NOMO-1 (cell line): ENCODE data around the gene DLG3.

Source experiments
- DNase-seq, 2 experiments: peaks; one replicate each; lab custom pipeline; 2025; ENCODE audit not compliant: unreplicated experiment in 2 of 2; lab: John Stamatoyannopoulos, UW

DLG3 gene

DNA sequence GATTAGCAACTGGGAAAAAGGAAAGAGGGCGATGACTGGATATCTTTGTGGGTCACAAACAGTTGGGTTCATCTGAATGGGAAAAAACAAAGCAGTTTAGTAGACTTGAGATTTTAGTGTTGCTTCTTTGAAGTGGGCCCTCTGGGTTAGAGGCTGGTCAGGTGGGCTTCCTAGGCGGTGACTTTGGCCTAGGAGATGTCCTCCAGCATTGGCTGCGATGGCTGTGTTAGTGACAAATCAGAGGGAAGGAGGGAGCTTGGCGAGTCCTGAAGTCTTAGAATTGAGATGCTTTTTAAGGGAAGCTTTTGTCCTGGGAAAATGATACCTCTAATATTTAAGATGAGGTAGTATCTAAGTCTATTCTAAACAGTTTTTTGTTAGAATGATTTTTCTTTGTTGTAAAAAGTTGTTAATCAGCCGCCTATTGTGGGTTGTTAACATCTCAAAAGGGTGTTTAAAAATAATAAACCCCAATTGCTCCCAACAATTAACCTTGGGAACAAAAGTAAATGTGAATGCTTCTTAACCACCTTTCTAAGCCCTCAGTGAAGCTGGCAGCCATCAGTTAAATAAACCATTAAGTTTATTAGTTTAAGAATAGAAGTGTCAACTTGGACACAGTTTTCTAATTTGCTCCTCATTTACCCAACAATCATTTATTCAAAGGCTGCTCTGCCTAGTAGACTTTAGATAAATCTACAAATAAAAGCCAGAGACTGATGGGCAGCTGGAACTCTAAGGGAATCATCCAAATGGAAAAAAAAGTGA lies 31.7 kb downstream of the DLG3 start:
- DNase-seq, result no peak

DNA sequence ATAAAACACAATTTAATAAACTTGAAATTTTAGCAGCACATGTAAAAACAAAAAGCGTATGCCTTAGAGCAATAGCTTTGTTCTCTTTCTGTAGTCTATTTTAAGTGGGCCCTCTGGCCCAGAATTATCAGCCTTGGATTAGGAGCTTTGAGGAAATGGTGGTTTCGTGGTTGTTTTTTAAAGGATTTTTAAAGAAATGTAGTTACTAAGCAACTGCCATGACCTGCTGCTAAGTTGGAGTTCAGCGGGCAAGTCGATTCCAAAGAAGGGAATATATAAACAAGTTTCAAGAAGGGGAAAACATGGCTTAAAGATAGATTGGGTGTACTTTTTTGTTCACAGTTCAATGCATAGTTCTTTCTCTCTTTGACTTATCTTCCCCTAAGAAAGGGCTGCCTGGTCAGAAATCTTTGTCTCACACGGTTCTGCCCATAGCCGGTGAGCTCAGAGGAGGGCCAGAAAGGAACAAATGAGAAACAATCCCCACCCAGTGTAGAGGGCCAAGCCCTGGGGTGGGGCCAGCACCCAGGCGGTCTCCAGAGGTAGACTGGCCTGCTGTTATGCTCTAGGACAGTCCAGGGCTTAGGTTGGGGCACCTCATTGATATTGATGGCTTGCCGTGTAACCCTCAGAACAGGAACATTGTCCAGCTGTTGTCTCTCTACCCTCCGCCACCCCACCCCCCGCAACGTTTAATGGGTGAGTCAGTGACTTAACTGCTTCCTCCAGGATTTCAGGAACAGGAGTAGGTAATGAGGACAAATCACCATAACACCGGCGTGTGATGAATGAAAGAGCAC lies 32.5 kb downstream of the DLG3 start:
- peak; percentile 20 to 32 for DNase-seq

GRCh38 chrX:70477734-70478075 lies 33.1 kb downstream of the DLG3 start:
- no peak for DNase-seq

GRCh38 chrX:70478526-70479245 lies 34.1 kb downstream of the DLG3 start:
- DNase-seq, result no peak

GRCh38 chrX:70479247-70479921 lies 34.7 kb downstream of the DLG3 start:
- no peak for DNase-seq

- DNase-seq, result no peak
Observed at GRCh38 chrX:70479922-70480659, 35.5 kb downstream of the DLG3 start.

DNA sequence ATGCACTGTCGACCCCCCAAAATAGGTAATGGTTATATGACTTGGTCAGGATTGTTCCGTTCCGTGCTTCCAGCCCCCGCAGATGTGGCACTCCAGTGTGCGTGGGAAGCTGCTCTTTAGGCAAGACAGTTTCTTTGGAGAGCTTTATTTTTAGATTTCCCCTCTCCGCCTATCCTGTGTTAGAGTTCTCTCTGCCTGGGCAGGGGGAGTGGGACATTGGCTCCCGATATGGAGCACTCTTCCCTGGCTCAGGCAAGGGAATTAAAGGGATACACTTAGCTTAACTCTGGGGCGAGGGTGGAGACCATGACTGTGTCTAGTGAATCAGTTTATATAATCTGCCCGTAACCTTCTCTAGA lies 36.0 kb downstream of the DLG3 start:
- DNase-seq, result no peak

DNA sequence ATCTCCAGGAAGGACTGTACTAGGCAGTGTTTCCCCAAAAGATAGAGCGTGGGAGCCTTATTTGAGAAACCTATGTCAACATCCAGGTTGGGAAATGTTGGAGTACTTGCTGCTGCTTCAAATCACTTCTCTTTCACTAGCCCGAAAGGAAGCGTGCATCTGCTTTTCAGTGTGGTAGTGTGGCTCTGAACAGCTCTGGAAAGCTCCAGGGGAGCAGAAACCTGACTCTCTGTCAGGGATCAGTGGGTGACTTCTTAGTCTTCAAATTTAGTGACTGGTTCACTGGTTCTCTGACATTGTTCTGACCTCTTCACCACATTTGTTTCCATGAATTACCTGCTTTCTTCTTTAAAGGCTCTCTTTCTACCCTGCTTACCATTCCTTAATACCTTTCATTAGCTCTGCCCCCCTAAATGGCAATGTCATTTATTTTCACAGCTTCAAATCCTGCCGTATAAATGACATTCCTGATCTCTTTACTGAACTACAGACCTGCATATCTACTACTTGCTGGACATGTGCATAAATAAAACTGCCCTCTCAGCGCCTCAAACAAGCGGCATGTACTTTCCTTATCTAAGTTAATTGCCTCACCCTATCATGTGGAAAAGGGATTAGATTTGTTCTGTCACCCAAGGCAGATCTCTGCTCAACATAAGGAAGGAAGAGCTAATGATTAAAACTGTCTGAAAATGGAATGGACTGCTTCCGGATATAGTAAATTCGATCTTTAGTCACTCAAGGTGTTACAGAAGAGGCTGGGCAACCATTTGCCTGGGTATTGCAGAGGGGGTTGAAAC lies 37.0 kb downstream of the DLG3 start:
- DNase-seq, result no peak

- peak in 1 of 2 experiments; percentile 26 for DNase-seq
Observed at GRCh38 chrX:70482300-70482699, 37.7 kb downstream of the DLG3 start.

GRCh38 chrX:70485466-70485865 lies 40.8 kb downstream of the DLG3 start:
- no peak for DNase-seq

GRCh38 chrX:70488856-70489255 lies 44.2 kb downstream of the DLG3 start:
- DNase-seq, result no peak

- no peak for DNase-seq
Observed at GRCh38 chrX:70494441-70494840, 49.8 kb downstream of the DLG3 start.

GRCh38 chrX:70496491-70496890 lies 51.9 kb downstream of the DLG3 start:
- DNase-seq, result no peak

- no peak for DNase-seq
Observed at GRCh38 chrX:70497026-70497425, 52.4 kb downstream of the DLG3 start.

GRCh38 chrX:70498129-70498528 lies 53.5 kb downstream of the DLG3 start:
- DNase-seq, result no peak

- DNase-seq, result no peak
Observed at GRCh38 chrX:70500826-70501225, 56.2 kb downstream of the DLG3 start.

DNA sequence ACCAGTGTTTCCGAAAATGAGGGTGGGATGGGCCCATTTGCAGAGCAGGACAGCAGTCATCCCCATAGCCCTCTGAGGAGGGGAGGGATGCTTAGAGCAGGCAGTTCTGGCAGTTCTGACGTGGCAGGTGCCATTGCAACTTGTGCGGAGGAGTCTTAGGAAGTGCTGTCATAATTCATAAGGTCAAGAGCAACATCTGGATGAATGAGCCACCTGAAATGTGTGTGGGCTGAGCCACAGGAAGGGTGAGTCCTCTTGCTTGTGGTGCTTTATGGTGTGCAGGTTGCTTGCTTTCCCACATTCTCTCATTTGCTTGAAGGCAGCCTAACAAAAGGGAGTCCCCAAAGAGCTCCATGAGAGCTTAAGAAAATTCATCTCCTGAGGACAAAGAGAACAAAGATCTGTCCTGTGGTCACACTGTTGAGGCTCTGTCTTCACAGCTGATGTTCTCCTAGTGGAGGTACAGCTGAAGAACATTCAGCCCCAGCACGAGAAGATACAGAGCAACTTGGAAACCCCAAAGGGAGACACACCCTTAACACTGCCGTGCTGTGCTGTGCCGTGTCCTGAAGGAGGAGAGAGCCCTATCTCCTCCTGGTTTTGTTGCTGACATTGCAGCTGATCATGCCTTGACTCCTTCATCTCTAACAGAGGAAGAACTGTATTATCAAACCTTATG lies 60.3 kb downstream of the DLG3 start:
- no peak for DNase-seq

GRCh38 chrX:70505451-70505841 lies 60.8 kb downstream of the DLG3 start:
- no peak for DNase-seq

GRCh38 chrX:70508296-70508911 lies 63.8 kb downstream of the DLG3 start:
- DNase-seq, result no peak
